ENCODE measurements around the gene HHAT.

GRCh38 chr1:210332233-210332632 is 3.5 kb downstream of the HHAT start:
- TF ChIP-seq EZH2 (IDR thresholded peaks at IDR 0.05; ENCODE audit: insufficient read depth, poor library complexity, severe bottlenecking) (no peak), EZH2phosphoT487 (IDR thresholded peaks at IDR 0.05; ENCODE audit: insufficient read depth, low read depth) (no peak)

Data from GM23248 (cell line).